Non-pigmented ciliary epithelial cell (primary cell): ENCODE measurements around the gene TMC5.
"Not testable (repeated sequence)": the region's sequence is repeated elsewhere in the genome, so short reads cannot be mapped to it uniquely, and the experiment has no call there.

Source experiments
- DNase-seq: peaks from one replicate; pipeline ENCODE4 v3.0.0-alpha.2; 2010; ENCODE audit warnings: low read depth

TMC5 gene

DNA sequence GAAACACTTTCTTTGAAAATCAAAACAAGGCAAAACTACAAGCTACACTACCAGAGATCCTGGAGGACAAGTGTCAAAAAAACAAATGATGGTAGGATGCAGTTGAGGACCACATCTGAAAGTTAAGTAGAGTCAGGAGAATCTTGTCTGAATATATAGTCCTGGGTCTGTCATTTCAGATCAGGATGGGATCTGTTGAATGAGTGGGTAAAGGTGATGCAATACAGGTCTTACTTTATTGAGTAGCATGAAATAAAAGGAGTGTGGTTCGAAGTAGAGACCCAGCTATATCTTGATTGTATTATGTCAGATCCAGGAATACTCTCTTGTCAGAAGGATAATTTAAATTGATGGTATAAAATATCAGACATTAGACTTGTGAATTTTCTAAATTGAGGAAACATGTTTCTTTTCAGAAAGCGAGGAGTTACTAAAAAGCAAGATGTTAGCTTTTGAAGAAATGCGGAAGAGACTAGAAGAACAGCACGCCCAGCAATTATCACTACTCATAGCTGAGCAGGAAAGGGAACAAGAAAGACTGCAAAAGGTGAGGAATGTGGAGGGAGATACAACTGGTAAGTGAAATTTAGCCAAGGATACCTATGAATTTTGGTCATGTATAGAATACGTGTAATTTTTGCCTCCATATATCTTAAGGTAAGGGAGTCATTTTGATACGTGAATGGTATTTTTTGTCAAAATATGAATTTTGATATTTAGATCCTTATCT, 122.7 kb downstream of the TMC5 start:
- no peak for DNase-seq

DNA sequence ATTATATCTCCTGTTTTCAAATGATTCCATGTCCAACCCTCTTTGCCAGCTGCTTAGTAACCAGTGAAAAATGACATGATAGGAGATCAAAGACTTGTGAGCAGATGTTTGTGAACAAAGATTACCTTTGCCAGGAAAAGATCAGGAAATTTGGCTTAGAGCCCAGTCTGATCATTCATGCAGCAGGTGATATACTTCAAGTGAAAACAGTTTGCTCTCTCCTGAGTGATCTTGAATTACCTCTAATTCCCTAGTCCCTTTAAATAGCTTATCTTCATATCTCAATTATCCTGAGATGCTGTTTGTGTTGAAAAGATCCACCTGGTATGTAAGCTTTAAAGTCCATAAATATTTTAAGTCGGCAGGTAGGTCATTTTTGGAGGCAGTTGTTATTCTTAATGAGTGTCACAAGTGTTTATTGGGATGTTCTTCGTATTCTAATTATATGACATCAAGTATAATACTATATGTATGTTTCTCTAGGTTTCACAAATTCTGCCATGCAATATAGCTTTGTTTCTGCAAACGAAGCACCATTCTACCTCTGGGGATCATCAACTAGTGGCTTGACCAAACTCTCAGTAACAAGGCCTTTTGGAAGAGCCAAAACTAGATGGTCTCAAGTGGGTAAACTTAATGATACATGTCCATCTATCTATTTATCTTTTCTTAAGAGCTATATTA, 124.6 kb downstream of the TMC5 start:
- DNase-seq: no peak

DNA sequence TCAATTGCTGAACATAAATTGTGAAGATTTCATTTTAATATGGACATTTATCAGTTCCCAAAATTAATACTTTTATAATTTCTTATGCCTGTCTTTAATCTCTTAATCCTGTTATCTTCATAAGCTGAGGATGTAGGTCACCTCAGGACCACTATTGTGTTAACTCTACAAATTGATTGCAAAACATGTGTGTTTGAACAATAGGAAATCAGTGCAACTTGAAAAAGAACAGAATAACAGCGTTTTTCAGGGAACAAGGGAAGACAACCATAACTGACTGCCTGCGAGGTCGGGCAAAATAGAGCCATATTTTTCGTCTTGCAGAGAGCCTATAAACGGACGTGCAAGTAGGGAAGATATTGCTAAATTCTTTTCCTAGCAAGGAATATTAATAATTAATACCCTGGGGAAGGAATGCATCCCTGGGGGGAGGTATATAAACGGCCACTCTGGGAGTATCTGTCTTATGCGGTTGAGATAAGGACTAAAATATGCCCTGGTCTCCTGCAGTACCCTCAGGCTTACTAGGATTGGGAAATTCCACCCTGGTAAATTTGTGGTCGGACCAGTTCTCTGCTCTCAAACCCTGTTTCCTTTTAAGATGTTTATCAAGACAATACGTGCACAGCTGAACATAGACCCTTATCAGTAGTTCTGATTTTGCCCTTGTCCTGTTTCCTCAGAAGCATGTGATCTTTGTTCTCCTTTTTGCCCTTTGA, 125.8 kb downstream of the TMC5 start:
- DNase-seq: not testable (repeated sequence)

DNA sequence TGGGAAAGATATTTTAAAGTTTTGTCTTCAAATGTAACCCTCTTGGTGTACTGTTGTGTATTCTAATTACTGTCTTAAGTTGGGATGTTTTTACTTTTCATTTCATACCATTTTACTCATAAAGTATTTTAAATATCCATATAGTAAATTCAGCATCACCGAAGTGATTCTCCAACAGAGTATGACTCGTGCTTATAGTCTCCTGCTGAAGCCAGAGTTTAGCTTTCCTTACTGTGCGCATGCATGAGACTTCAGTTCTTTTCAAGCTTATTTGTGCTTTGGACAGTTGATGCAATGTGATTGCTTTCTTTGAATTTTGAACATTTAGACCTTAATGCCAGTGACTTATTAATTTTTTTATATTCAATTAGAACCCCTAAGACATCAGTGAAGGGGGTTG, 130.5 kb downstream of the TMC5 start:
- no peak for DNase-seq
